Endodermal cell (in vitro differentiated cells): ENCODE results near the gene HDAC4. TPM values are rescaled to one million over a fixed set of nuclear protein-coding genes. Genes with fewer than 3 reads are reported as not detected.

ENCODE experiments used
- DNase-seq: peaks from one replicate; pipeline ENCODE4 v3.0.0-alpha.2; 2017
- H3K27ac ChIP-seq: 2 replicates; pipeline ENCODE4 v1.5.1; 2013; ENCODE audit warnings: mild to moderate bottlenecking, low read depth, low read length, moderate library complexity
- H3K27me3 ChIP-seq: 2 replicates; pipeline ENCODE4 v1.6.1; 2013; ENCODE audit warnings: mild to moderate bottlenecking, low read length, moderate library complexity; ENCODE audit not compliant: insufficient read depth, control insufficient read depth, poor library complexity, severe bottlenecking
- H3K36me3 ChIP-seq: 2 replicates; pipeline ENCODE4 v1.7.0; 2013; ENCODE audit warnings: mild to moderate bottlenecking, low read length, moderate library complexity; ENCODE audit not compliant: control insufficient read depth, insufficient read depth
- H3K4me1 ChIP-seq: one replicate; pipeline ENCODE4 v1.7.0; 2013; ENCODE audit warnings: low read length; ENCODE audit not compliant: control insufficient read depth, insufficient read depth
- H3K4me3 ChIP-seq: 2 replicates; pipeline ENCODE4 v1.5.1; 2013; ENCODE audit warnings: mild to moderate bottlenecking, low read length, moderate library complexity
- H3K9ac ChIP-seq: 2 replicates; pipeline ENCODE4 v1.6.1; 2013; ENCODE audit warnings: mild to moderate bottlenecking, low read length, moderate library complexity; ENCODE audit not compliant: poor library complexity, severe bottlenecking; ENCODE audit errors: extremely low read depth
- H3K9me3 ChIP-seq: 2 replicates; pipeline ENCODE4 v1.6.1; 2013; ENCODE audit warnings: mild to moderate bottlenecking, low read length, moderate library complexity; ENCODE audit not compliant: control insufficient read depth
- H3K27ac Mint-ChIP-seq: 2 replicates; pipeline ENCODE4 v1.8.0; 2020; ENCODE audit warnings: mixed read lengths
- H3K27me3 Mint-ChIP-seq: 2 replicates; pipeline ENCODE4 v1.8.0; 2021; ENCODE audit warnings: mild to moderate bottlenecking, mixed read lengths; ENCODE audit not compliant: insufficient read depth
- H3K36me3 Mint-ChIP-seq: 2 replicates; pipeline ENCODE4 v1.8.0; 2020; ENCODE audit warnings: low read depth, mixed read lengths
- H3K4me1 Mint-ChIP-seq: 2 replicates; pipeline ENCODE4 v1.8.0; 2020; ENCODE audit warnings: mixed read lengths
- H3K4me3 Mint-ChIP-seq: 2 replicates; pipeline ENCODE4 v1.8.0; 2020; ENCODE audit warnings: mild to moderate bottlenecking, moderate library complexity, mixed read lengths
- H3K9me3 Mint-ChIP-seq: 2 replicates; pipeline ENCODE4 v1.8.0; 2020; ENCODE audit warnings: mild to moderate bottlenecking, mixed read lengths
- CTCF ChIP-seq: fragments of 200-600 bp; sonication (generic); conservative IDR thresholded peaks from 2 replicates; pipeline ENCODE4 v1.5.0; 2021; ENCODE audit warnings: antibody characterized with exemption, mild to moderate bottlenecking
- WGBS, 2 experiments: methylation state at CpG; one replicate each; pipeline versions ENCODE4 v1.1.5 to v1.1.7; 2013; ENCODE audit warnings: missing lambda C conversion rate in 2 of 2, mixed read lengths in 1 of 2; ENCODE audit not compliant: insufficient coverage in 1 of 2, insufficient read length in 1 of 2; 5-methylcytosine and 5-hydroxymethylcytosine counted together
- total RNA-seq, 2 donors: library from RNA; stranded (reverse); fragmentation: NEBNext Ultra II Directional in 1 of 2; extraction: Animal tissue kit (Norgen Biotek cat#: 25700) in 1 of 2; gene quantifications; 2 replicates in 1 of 2; 3 replicates in 1 of 2; pipeline ENCODE4 v1.2.1, GENCODE V29; 2021

The HDAC4 gene
- total RNA-seq, 2 donors from 2014 or later, result 45.7 to 51.2 TPM

DNA sequence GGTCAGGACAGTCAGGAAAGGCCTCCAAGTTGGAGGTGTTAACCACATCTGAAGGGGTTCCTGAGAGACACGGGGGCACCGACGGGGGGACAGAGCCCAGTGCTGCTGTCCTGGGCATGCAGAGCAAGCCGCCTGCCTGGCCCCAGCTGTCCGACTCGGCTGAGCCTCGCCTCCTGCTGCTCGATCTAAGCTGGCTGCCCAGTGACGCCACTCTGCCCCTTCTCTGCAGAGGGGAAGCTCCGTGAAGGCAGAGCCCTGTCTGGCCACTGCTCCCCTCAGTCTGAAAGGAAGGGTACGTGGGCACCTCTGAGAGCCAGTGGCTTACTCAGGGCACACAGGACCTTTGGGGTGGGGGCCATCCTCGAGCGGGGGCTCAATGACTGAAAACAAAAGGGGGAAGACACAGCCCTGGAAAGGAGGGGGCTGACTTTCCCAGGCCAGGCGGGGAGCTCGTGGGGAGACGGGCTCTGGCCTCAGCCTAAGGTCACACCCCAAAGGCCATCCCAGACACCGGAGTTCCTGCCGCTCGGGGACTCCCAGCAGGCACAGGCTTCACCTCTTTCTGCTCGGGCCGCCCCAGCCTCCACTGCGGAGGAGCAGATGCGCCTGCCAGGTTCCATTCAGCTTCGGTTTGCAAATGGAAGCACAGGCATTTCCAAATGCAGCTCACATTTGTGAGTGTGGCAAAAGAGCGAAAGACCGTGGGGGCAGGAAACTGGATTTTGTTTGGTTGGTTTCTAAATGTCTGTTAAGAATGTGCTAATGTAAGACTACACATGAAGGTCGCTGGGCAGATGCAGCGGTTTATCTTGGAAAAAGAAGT is 136.9 kb downstream of the HDAC4 start:
- H3K4me1 Mint-ChIP-seq, result peaks cover 25% of the 10 kb centered on the region
- TF ChIP-seq CTCF, result no peak
- H3K4me3 ChIP-seq, result no peak overlapping the region
- no peak overlapping the region for H3K9ac ChIP-seq
- H3K36me3 ChIP-seq, result no peaks in the 10 kb centered on the region
- no peak overlapping the region for H3K27ac Mint-ChIP-seq
- WGBS, 2 experiments, result 91% methylated on average over 17 to 28 of the region's 28 CpGs
- peaks cover 2% of the 10 kb centered on the region for H3K9me3 Mint-ChIP-seq
- H3K9me3 ChIP-seq, result peaks cover 2% of the 10 kb centered on the region
- H3K4me3 Mint-ChIP-seq, result no peak overlapping the region
- H3K4me1 ChIP-seq, result peaks cover 13% of the 10 kb centered on the region
- H3K27ac ChIP-seq, result peak overlapping the region; percentile 17
- H3K36me3 Mint-ChIP-seq, result no peaks in the 10 kb centered on the region
- no peaks in the 10 kb centered on the region for H3K27me3 Mint-ChIP-seq
- H3K27me3 ChIP-seq, result no peaks in the 10 kb centered on the region
- no peak for DNase-seq

DNA sequence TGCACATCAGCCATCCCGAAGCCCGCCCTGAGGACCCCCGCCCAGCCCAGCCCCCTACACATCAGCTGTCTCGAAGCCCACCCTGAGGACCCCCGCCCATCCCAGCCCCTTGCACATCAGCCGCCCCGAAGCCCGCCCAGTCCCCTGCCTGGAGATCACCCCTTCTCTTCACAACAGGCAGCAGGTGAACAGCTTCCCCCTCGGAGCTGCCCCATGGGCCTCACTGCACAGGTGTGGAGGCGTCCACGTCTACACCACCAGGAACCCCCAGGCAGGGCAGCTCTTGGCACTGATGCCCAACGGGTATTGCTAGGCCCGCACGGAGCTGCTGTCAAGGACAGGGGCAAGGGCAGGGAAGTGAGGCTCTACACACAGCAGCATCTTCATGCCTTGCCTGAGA is 137.6 kb downstream of the HDAC4 start:
- peak; percentile 30 for DNase-seq
- peaks cover 13% of the 10 kb centered on the region for H3K4me1 ChIP-seq
- no peaks in the 10 kb centered on the region for H3K36me3 ChIP-seq
- Mint-ChIP-seq H3K4me3 (no peak overlapping the region), H3K27ac (no peak overlapping the region), H3K27me3 (no peaks in the 10 kb centered on the region), H3K4me1 (peaks cover 19% of the 10 kb centered on the region), H3K9me3 (peaks cover 9% of the 10 kb centered on the region), H3K36me3 (peaks cover 5% of the 10 kb centered on the region)
- no peaks in the 10 kb centered on the region for H3K27me3 ChIP-seq
- H3K9me3 ChIP-seq, result peaks cover 9% of the 10 kb centered on the region
- no peak overlapping the region for H3K9ac ChIP-seq
- TF ChIP-seq CTCF, result no peak
- WGBS, 2 experiments, result 92% methylated on average over 13 of the region's 14 CpGs; no CpG with 5 or more reads in 1 of the 2 experiments
- no peak overlapping the region for H3K27ac ChIP-seq
- no peak overlapping the region for H3K4me3 ChIP-seq

DNA sequence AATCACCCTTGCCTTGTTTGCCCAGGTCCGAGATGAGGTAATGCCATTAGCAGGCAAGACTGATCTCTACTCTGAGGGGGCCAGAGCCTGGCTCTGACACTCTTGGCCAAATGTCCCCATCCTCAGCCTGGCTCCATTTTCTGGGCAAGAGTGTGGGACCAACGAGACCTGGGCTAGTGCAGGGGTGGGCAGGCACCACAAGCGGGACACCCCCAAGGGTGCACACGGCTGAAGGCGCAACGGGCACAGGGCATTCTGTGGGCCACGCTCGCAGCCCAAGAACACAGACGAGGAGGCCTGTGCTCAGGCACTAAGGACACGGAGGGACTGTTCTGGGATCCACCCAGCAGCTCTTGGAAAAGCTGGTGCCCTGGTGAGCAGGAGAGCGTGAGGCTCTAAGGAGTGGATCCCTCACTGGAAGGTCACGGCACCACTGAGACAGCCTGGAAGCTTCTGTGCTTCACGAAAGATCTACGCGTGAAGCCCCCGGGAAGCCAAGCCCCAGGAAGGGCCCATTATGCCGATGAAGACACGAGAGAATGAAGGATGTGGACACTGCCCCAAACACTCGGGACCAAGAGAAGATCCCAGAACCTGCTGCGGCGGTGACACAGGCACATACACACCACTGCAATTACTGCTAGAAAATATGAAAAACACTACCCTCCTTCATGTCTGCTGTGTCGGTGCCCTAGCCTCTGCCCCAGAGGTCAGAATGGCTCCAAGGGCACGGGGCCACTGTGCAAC is 138.2 kb downstream of the HDAC4 start:
- no peaks in the 10 kb centered on the region for H3K36me3 ChIP-seq
- no peak overlapping the region for H3K27ac ChIP-seq
- H3K27ac Mint-ChIP-seq, result peak overlapping the region; percentile 30
- H3K9ac ChIP-seq, result no peak overlapping the region
- no peak overlapping the region for H3K4me3 ChIP-seq
- peaks cover 10% of the 10 kb centered on the region for H3K36me3 Mint-ChIP-seq
- WGBS, 2 experiments, result 93 to 94% methylated on average over 15 to 23 of the region's 23 CpGs
- peaks cover 14% of the 10 kb centered on the region for H3K9me3 ChIP-seq
- no peak overlapping the region for H3K4me3 Mint-ChIP-seq
- no peak for TF ChIP-seq CTCF
- peaks cover 10% of the 10 kb centered on the region for H3K4me1 ChIP-seq
- H3K27me3 Mint-ChIP-seq, result no peaks in the 10 kb centered on the region
- H3K9me3 Mint-ChIP-seq, result peaks cover 14% of the 10 kb centered on the region
- peaks cover 14% of the 10 kb centered on the region for H3K4me1 Mint-ChIP-seq
- peak; percentile 17 for DNase-seq
- H3K27me3 ChIP-seq, result no peaks in the 10 kb centered on the region
